Measurements from ENCODE around the gene HNRNPUL2.

Gene HNRNPUL2

DNA sequence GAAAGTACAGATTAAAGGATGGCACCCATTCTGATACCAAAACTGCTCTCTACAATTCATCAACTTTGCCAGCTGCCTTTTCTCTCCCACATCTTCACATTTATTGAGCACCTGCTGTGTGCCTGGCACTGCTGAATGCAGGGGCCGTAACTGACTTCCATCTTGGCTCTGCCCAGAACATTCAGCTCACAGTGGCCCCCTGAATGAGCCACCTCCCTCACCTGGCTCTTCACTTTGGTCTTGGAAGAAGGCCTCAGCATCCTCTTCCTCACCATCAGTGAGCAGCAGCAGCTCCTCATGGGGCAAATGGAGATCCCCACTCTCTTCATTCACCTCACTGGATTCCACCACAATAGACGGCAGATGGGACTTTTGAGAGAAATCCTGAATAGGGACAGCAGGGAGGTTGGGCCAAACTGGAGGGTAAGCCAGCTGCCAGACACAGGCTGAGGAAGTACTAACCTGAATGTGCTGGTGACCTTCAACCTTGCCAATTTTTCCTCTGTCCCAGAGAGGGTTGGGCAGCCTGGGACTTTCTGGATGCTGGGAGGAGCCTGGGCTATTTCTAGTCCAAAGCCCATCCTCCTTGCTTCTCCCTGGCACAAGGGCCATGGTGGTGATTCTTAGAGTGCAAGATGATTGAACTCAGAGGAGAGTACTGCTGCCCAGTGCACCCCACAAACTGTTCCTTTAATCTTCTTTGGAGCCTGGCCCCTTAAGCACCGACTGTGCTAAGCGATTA lies 57.7 kb downstream of the HNRNPUL2 start:
- ATAC-seq: no peak
- TF ChIP-seq ZNF8 (CRISPR knock-in tag; IDR thresholded peaks at IDR 0.05) (no peak), GLIS3 (CRISPR knock-in tag; IDR thresholded peaks at IDR 0.05) (no peak), TCF4 (CRISPR knock-in tag; IDR thresholded peaks at IDR 0.05; ENCODE audit: borderline replicate concordance) (no peak), RARB (CRISPR knock-in tag; IDR thresholded peaks at IDR 0.05) (no peak), PPARA (CRISPR knock-in tag; IDR thresholded peaks at IDR 0.05; ENCODE audit: borderline replicate concordance) (no peak), ZNF70 (CRISPR knock-in tag; IDR thresholded peaks at IDR 0.05) (no peak), SNAI2 (CRISPR knock-in tag; IDR thresholded peaks at IDR 0.05) (no peak), ZFP3 (CRISPR knock-in tag; IDR thresholded peaks at IDR 0.05) (no peak), ISL1 (CRISPR knock-in tag; IDR thresholded peaks at IDR 0.05) (no peak), ZFP30 (CRISPR knock-in tag; IDR thresholded peaks at IDR 0.05) (no peak), OSR1 (CRISPR knock-in tag; IDR thresholded peaks at IDR 0.05) (no peak), ESRRG (CRISPR knock-in tag; IDR thresholded peaks at IDR 0.05) (no peak), TOX (CRISPR knock-in tag; IDR thresholded peaks at IDR 0.05; ENCODE audit: borderline replicate concordance) (no peak), BACH2 (CRISPR knock-in tag; IDR thresholded peaks at IDR 0.05; ENCODE audit: borderline replicate concordance) (no peak), ARNTL (CRISPR knock-in tag; IDR thresholded peaks at IDR 0.05; ENCODE audit: borderline replicate concordance, low read depth) (no peak)
- TF ChIP-seq, protein P1, sequence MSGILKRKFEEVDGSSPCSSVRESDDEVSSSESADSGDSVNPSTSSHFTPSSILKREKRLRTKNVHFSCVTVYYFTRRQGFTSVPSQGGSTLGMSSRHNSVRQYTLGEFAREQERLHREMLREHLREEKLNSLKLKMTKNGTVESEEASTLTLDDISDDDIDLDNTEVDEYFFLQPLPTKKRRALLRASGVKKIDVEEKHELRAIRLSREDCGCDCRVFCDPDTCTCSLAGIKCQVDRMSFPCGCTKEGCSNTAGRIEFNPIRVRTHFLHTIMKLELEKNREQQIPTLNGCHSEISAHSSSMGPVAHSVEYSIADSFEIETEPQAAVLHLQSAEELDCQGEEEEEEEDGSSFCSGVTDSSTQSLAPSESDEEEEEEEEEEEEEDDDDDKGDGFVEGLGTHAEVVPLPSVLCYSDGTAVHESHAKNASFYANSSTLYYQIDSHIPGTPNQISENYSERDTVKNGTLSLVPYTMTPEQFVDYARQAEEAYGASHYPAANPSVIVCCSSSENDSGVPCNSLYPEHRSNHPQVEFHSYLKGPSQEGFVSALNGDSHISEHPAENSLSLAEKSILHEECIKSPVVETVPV (CRISPR knock-in tag; IDR thresholded peaks at IDR 0.05): no peak
- TF ChIP-seq, protein P2, sequence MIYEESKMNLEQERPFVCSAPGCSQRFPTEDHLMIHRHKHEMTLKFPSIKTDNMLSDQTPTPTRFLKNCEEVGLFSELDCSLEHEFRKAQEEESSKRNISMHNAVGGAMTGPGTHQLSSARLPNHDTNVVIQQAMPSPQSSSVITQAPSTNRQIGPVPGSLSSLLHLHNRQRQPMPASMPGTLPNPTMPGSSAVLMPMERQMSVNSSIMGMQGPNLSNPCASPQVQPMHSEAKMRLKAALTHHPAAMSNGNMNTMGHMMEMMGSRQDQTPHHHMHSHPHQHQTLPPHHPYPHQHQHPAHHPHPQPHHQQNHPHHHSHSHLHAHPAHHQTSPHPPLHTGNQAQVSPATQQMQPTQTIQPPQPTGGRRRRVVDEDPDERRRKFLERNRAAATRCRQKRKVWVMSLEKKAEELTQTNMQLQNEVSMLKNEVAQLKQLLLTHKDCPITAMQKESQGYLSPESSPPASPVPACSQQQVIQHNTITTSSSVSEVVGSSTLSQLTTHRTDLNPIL (CRISPR knock-in tag; IDR thresholded peaks at IDR 0.05; ENCODE audit: low read depth): no peak
- TF ChIP-seq, protein P3, sequence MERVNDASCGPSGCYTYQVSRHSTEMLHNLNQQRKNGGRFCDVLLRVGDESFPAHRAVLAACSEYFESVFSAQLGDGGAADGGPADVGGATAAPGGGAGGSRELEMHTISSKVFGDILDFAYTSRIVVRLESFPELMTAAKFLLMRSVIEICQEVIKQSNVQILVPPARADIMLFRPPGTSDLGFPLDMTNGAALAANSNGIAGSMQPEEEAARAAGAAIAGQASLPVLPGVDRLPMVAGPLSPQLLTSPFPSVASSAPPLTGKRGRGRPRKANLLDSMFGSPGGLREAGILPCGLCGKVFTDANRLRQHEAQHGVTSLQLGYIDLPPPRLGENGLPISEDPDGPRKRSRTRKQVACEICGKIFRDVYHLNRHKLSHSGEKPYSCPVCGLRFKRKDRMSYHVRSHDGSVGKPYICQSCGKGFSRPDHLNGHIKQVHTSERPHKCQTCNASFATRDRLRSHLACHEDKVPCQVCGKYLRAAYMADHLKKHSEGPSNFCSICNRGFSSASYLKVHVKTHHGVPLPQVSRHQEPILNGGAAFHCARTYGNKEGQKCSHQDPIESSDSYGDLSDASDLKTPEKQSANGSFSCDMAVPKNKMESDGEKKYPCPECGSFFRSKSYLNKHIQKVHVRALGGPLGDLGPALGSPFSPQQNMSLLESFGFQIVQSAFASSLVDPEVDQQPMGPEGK (CRISPR knock-in tag; IDR thresholded peaks at IDR 0.05; ENCODE audit: borderline replicate concordance): no peak
- TF ChIP-seq, protein P4, sequence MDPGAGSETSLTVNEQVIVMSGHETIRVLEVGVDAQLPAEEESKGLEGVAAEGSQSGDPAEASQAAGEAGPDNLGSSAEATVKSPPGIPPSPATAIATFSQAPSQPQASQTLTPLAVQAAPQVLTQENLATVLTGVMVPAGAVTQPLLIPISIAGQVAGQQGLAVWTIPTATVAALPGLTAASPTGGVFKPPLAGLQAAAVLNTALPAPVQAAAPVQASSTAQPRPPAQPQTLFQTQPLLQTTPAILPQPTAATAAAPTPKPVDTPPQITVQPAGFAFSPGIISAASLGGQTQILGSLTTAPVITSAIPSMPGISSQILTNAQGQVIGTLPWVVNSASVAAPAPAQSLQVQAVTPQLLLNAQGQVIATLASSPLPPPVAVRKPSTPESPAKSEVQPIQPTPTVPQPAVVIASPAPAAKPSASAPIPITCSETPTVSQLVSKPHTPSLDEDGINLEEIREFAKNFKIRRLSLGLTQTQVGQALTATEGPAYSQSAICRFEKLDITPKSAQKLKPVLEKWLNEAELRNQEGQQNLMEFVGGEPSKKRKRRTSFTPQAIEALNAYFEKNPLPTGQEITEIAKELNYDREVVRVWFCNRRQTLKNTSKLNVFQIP (CRISPR knock-in tag; IDR thresholded peaks at IDR 0.05; ENCODE audit: borderline replicate concordance, low read depth): no peak
- TF ChIP-seq, protein P5, sequence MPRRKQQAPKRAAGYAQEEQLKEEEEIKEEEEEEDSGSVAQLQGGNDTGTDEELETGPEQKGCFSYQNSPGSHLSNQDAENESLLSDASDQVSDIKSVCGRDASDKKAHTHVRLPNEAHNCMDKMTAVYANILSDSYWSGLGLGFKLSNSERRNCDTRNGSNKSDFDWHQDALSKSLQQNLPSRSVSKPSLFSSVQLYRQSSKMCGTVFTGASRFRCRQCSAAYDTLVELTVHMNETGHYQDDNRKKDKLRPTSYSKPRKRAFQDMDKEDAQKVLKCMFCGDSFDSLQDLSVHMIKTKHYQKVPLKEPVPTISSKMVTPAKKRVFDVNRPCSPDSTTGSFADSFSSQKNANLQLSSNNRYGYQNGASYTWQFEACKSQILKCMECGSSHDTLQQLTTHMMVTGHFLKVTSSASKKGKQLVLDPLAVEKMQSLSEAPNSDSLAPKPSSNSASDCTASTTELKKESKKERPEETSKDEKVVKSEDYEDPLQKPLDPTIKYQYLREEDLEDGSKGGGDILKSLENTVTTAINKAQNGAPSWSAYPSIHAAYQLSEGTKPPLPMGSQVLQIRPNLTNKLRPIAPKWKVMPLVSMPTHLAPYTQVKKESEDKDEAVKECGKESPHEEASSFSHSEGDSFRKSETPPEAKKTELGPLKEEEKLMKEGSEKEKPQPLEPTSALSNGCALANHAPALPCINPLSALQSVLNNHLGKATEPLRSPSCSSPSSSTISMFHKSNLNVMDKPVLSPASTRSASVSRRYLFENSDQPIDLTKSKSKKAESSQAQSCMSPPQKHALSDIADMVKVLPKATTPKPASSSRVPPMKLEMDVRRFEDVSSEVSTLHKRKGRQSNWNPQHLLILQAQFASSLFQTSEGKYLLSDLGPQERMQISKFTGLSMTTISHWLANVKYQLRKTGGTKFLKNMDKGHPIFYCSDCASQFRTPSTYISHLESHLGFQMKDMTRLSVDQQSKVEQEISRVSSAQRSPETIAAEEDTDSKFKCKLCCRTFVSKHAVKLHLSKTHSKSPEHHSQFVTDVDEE (CRISPR knock-in tag; IDR thresholded peaks at IDR 0.05): no peak

DNA sequence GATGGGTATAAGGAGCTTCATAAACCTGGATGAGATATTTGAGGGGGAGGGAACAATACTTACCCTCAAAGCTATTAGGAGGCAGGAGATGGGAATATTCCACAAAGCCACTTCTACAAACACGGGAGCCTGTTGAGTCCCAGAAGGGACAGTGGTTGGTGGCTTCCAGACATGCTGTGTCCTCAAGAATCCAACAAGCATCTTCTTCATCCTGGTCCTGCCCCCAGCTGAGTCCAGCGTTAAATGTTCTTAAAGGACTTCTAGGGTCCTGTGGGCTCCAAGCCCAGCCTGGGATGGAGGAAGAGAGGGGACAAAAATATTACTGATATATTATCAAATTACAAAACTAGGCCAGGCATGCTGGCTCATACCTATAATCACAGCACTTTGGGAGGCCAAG lies 59.8 kb downstream of the HNRNPUL2 start:
- no peak for TF ChIP-seq ZNF565 (CRISPR knock-in tag; conservative IDR thresholded peaks at IDR 0.05; ENCODE audit: low read depth)
- TF ChIP-seq ZFP3 (CRISPR knock-in tag; IDR thresholded peaks at IDR 0.05): no peak
- no peak for TF ChIP-seq ZC3H10 (CRISPR knock-in tag; IDR thresholded peaks at IDR 0.05)
- TF ChIP-seq, protein P4 (CRISPR knock-in tag; IDR thresholded peaks at IDR 0.05; ENCODE audit: borderline replicate concordance, low read depth): no peak
- no peak for TF ChIP-seq ZFP30 (CRISPR knock-in tag; IDR thresholded peaks at IDR 0.05)
- TF ChIP-seq, protein P5 (CRISPR knock-in tag; IDR thresholded peaks at IDR 0.05): no peak
- no peak for TF ChIP-seq TOX (CRISPR knock-in tag; IDR thresholded peaks at IDR 0.05; ENCODE audit: borderline replicate concordance)
- no peak for TF ChIP-seq PPARA (CRISPR knock-in tag; IDR thresholded peaks at IDR 0.05; ENCODE audit: borderline replicate concordance)
- no peak for TF ChIP-seq CSDC2 (CRISPR knock-in tag; IDR thresholded peaks at IDR 0.05)
- no peak for TF ChIP-seq ZNF8 (CRISPR knock-in tag; IDR thresholded peaks at IDR 0.05)
- TF ChIP-seq, protein P3 (CRISPR knock-in tag; IDR thresholded peaks at IDR 0.05; ENCODE audit: borderline replicate concordance): no peak
- TF ChIP-seq BACH2 (CRISPR knock-in tag; IDR thresholded peaks at IDR 0.05; ENCODE audit: borderline replicate concordance): no peak
- TF ChIP-seq ISL1 (CRISPR knock-in tag; IDR thresholded peaks at IDR 0.05): no peak
- no peak for ATAC-seq

All from SK-N-SH treated with all-trans-retinoic acid at 6 μM for 48 hours (cell line).